A549 treated with ZK216348 at 1 μM for 4 hours (cell line): Measurements from ENCODE around the gene PCDHGC5. TPM values are rescaled to one million over a fixed set of nuclear protein-coding genes. Genes with fewer than 3 reads are reported as not detected.

Source experiments
- total RNA-seq: library from RNA; stranded (reverse); fragments of 200-300 nt; extraction: Qiagen RNA extraction; gene quantifications from 5 replicates; pipeline ENCODE4 v1.2.3, GENCODE V29; 2022; ENCODE audit warnings: low read depth

The PCDHGC5 gene
- total RNA-seq, result not detected in 5 replicates

DNA sequence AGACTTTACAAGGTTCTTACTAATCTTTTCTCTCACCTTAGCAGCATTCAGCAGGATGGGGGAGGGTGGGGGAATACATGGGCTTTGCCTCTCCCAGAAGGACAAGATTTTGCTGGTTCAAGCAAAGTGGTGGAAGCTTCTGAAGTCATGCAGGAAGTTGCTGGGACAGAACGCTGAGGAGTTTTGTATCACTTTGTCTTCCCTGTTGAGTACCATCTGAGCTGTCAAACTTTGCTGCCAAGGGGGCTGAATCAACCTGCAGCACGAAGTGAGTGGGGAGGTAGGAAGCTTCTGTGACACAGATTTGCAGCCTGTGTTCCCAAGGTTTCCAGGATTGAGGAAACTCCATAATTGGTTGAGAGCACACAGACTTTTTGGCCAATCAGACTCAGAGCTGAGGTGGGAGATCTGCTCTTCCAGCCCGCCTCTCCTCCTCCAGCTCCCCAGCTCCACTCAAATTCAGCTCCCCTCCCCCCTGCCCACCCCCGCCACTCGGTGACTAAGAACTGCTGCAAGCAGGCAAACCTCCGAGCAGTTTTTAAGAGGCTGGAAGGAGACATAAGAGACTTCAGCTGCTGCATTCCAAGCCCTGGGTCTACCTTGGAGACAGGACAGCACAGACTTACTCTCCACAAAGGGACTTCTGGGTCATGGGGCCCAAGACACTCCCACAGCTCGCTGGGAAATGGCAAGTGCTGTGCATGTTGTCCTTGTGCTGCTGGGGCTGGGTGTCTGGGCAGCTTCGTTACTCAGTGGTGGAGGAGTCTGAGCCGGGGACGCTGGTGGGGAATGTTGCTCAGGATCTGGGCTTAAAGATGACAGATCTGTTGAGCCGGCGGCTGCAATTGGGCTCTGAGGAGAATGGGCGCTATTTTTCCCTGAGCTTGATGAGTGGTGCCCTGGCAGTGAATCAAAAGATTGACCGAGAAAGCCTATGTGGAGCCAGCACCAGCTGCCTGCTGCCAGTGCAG, at the start of gene PCDHGC5:
TSS of gene PCDHGC5 (plus strand) at position 491 of the 971 bp plus-strand sequence. CDS start at position 651, 160 bp downstream.

DNA sequence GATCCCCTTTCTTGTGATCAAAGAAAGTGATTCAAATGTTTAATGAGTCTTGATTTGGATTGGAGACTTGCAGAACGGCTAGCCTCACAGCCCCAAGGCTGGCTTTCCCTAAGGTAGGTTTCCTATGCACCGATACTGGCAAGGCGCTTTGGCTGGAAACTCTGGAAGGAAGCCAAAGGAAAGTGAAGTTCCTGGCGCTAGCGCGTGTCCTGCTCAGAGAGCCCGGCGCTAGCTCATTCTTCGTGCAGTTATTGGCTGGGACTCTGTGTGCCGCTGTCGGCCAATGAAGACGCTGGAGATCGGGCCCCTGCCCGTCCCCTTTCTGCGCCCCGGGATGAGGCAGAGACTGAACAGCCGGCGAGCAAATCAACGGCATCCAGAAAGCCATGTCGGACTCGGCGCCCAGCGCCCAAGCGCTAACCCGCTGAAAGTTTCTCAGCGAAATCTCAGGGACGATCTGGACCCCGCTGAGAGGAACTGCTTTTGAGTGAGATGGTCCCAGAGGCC, 13.2 kb upstream of the PCDHGC5 start, which contains the start of gene PCDHGC3:
TSS of gene PCDHGC3 (plus strand) at position 342 of the 507 bp plus-strand sequence. CDS start at position 493, 151 bp downstream.

DNA sequence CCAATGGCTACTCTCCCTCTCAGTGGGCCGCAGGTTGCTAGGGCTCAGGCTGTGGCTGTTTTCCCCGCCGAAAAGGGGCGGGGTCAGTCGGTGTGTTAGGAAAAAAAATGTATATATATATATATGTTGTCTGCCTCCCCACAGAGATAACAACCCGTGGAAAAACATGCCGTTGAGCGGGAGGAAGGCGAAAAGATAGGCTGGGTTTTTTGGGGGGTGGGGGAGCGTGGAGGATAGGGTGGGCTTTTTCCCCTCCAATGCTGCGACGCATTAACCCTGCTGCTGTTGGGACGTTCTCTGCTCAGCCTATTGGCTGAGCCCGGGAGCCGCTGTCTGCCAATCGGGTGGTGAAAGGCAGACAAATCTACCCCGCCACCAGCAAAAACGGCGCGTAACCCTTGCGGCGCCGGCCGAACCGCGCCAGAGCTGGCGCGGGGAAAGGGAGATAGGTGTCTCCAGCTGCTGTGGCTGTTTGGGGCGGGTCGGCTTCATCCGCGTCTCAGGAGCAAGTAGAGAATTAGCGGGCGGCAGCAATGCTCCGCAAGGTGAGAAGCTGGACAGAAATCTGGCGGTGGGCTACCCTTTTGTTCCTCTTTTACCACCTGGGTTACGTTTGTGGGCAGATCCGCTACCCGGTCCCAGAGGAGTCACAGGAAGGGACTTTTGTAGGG, 4.1 kb upstream of the PCDHGC5 start, which contains the start of gene PCDHGC4:
TSS of gene PCDHGC4 (plus strand) at position 390 of the 671 bp plus-strand sequence. CDS start at position 534, 144 bp downstream.

Other genes with a start within 250 kb of the PCDHGC5 start
- gene PCDHB15, start 243.7 kb upstream of the PCDHGC5 start, total RNA-seq, result 0.09 to 0.14 TPM in 2 of 5 replicates, not detected in the others
- not detected in 5 replicates for gene SLC25A2, start 185.0 kb upstream of the PCDHGC5 start, total RNA-seq
- gene TAF7, start 168.3 kb upstream of the PCDHGC5 start, total RNA-seq, result 59.2 to 89.1 TPM (median 72.2 TPM) in 5 replicates
- 0.22 to 0.40 TPM (median 0.30 TPM) in 5 replicates for gene PCDHGA1, start 158.6 kb upstream of the PCDHGC5 start, total RNA-seq
- gene PCDHGA2, start 150.3 kb upstream of the PCDHGC5 start, total RNA-seq, result 0.37 to 0.79 TPM (median 0.54 TPM) in 5 replicates
- gene PCDHGA3, start 145.3 kb upstream of the PCDHGC5 start, total RNA-seq, result not detected in 5 replicates
- gene PCDHGB1, start 139.0 kb upstream of the PCDHGC5 start, total RNA-seq, result 1.1 to 1.9 TPM (median 1.8 TPM) in 5 replicates
- gene PCDHGA4, start 134.1 kb upstream of the PCDHGC5 start, total RNA-seq, result 0.11 to 0.23 TPM (median 0.17 TPM) in 5 replicates
- 0.11 to 0.17 TPM (median 0.15 TPM) in 3 of 5 replicates, not detected in the others for gene PCDHGB2, start 129.1 kb upstream of the PCDHGC5 start, total RNA-seq
- 0.09 to 0.21 TPM (median 0.18 TPM) in 5 replicates for gene PCDHGA5, start 124.9 kb upstream of the PCDHGC5 start, total RNA-seq
- 0.12 to 0.29 TPM (median 0.27 TPM) in 5 replicates for gene PCDHGB3, start 118.8 kb upstream of the PCDHGC5 start, total RNA-seq
- gene PCDHGA6, start 115.2 kb upstream of the PCDHGC5 start, total RNA-seq, result 0.05 to 0.29 TPM (median 0.20 TPM) in 5 replicates
- gene PCDHGA7, start 106.3 kb upstream of the PCDHGC5 start, total RNA-seq, result 0.77 to 1.0 TPM (median 0.98 TPM) in 5 replicates
- gene PCDHGB4, start 101.4 kb upstream of the PCDHGC5 start, total RNA-seq, result 0.74 to 1.1 TPM (median 0.90 TPM) in 5 replicates
- 0.02 to 0.06 TPM (median 0.04 TPM) in 3 of 5 replicates, not detected in the others for gene PCDHGA8, start 96.4 kb upstream of the PCDHGC5 start, total RNA-seq
- gene PCDHGB5, start 91.1 kb upstream of the PCDHGC5 start, total RNA-seq, result 1.9 to 2.5 TPM (median 2.1 TPM) in 5 replicates
- gene PCDHGA9, start 86.3 kb upstream of the PCDHGC5 start, total RNA-seq, result 0.09 TPM in 1 of 5 replicates, not detected in the others
- gene PCDHGB6, start 81.1 kb upstream of the PCDHGC5 start, total RNA-seq, result 0.07 to 0.12 TPM (median 0.08 TPM) in 4 of 5 replicates, not detected in the other
- not detected in 5 replicates for gene PCDHGA10, start 76.1 kb upstream of the PCDHGC5 start, total RNA-seq
- gene PCDHGB7, start 71.4 kb upstream of the PCDHGC5 start, total RNA-seq, result 0.05 to 0.08 TPM (median 0.06 TPM) in 3 of 5 replicates, not detected in the others
- 0.05 to 0.07 TPM in 2 of 5 replicates, not detected in the others for gene PCDHGA11, start 68.0 kb upstream of the PCDHGC5 start, total RNA-seq
- not detected in 5 replicates for gene PCDHGA12, start 58.6 kb upstream of the PCDHGC5 start, total RNA-seq
- 5.1 to 7.1 TPM (median 6.4 TPM) in 5 replicates for gene PCDHGC3, start 13.1 kb upstream of the PCDHGC5 start, total RNA-seq
- not detected in 5 replicates for gene PCDHGC4, start 4.1 kb upstream of the PCDHGC5 start, total RNA-seq
- gene DIAPH1, start 129.9 kb downstream of the PCDHGC5 start, total RNA-seq, result 91.5 to 99.5 TPM (median 94.4 TPM) in 5 replicates
- 46.9 to 50.4 TPM (median 48.8 TPM) in 5 replicates for gene HDAC3, start 147.8 kb downstream of the PCDHGC5 start, total RNA-seq
- gene RELL2, start 147.9 kb downstream of the PCDHGC5 start, total RNA-seq, result 2.2 to 5.2 TPM (median 3.9 TPM) in 5 replicates
- gene FCHSD1, start 162.3 kb downstream of the PCDHGC5 start, total RNA-seq, result 7.9 to 14.2 TPM (median 9.6 TPM) in 5 replicates
- gene ARAP3, start 193.1 kb downstream of the PCDHGC5 start, total RNA-seq, result 2.2 to 5.9 TPM (median 4.8 TPM) in 5 replicates